Measurements from ENCODE around the gene EIF5AL1. TPM values are rescaled to one million over a fixed set of nuclear protein-coding genes. Genes with fewer than 3 reads are reported as not detected.
"Not testable (repeated sequence)": the region's sequence is repeated elsewhere in the genome, so short reads cannot be mapped to it uniquely, and the experiment has no call there.

EIF5AL1 gene
- total and polyA plus RNA-seq, 11 donors: 0.06 to 0.97 (median 0.38) TPM; not detected in 1

DNA sequence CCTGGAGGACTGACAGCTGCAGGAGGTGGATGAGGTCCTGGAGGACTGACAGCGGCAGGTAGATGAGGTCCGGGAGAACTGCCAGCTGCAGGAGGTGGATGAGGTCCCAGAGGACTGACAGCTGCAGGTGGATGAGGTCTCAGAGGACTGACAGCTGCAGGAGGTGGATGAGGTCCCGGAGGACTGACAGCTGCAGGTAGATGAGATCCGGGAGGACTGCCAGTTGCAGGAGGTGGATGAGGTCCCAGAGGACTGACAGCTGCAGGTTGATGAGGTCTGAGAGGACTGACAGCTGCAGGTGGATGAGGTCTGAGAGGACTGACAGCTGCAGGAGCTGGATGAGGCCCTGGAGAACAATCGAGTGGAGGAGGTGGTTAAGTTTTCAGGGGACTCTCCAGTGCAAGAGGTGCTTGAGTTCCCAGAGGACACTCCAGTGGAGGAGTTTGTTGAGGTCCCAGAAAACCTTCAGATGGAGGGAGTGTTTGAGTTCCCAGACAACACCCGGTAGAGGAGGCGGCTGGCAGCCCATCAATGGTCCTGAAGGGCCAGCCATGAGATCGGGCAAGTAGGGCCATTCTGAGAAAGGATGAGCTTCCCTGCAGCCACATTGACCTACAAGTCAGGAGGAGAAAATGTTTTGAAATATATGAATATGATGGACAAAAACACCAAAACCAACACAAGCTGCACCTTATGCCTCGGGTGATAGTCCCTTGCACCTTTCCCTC, 4.7 kb upstream of the EIF5AL1 start:
- H3K36me3 ChIP-seq: no peaks in the 10 kb centered on the region
- ATAC-seq (no peak), DNase-seq (no peak)
- WGBS, 4 donors: 75 to 88% (median 83%) methylated on average over 9 of the region's 9 CpGs
- H3K9me3 ChIP-seq: no peaks in the 10 kb centered on the region
- intact Hi-C loops (cut with DNase I): no loop called here
- H3K4me3 ChIP-seq: no peak overlapping the region
- no peaks in the 10 kb centered on the region for H3K27me3 ChIP-seq
- H3K27ac ChIP-seq: no peak overlapping the region
- TF ChIP-seq, protein P1, sequence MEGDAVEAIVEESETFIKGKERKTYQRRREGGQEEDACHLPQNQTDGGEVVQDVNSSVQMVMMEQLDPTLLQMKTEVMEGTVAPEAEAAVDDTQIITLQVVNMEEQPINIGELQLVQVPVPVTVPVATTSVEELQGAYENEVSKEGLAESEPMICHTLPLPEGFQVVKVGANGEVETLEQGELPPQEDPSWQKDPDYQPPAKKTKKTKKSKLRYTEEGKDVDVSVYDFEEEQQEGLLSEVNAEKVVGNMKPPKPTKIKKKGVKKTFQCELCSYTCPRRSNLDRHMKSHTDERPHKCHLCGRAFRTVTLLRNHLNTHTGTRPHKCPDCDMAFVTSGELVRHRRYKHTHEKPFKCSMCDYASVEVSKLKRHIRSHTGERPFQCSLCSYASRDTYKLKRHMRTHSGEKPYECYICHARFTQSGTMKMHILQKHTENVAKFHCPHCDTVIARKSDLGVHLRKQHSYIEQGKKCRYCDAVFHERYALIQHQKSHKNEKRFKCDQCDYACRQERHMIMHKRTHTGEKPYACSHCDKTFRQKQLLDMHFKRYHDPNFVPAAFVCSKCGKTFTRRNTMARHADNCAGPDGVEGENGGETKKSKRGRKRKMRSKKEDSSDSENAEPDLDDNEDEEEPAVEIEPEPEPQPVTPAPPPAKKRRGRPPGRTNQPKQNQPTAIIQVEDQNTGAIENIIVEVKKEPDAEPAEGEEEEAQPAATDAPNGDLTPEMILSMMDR (IDR thresholded peaks at IDR 0.05): no peak
- TF ChIP-seq POLR2A (IDR thresholded peaks at IDR 0.05): no peak
- H3K4me1 ChIP-seq: no peaks in the 10 kb centered on the region

DNA sequence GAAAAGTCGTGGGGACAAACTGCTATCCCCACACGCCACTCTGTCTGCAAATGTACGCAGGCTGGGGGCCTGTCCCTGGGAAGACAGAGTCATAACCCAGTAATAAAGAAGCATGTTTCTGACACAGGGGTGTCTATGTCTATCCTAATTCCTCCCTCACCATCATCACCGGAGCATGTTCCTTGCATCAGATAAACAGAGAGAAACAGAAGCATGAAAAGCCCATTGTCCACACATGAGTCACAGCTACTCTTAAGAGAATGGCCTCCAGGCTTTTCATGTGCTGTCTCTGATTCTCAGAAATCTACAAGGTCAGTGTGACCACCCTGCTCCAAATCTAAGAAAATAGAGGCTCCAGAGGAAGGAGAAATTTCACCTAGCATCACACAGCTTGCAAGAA, 4.1 kb upstream of the EIF5AL1 start:
- H3K27me3 ChIP-seq; intact Hi-C loops (cut with DNase I); H3K27ac ChIP-seq; H3K4me3 ChIP-seq; DNase-seq; ATAC-seq; H3K4me1 ChIP-seq; H3K36me3 ChIP-seq; H3K9me3 ChIP-seq: not testable (repeated sequence)
- WGBS, 4 donors: 85 to 87% (median 86%) methylated on average over 3 of the region's 4 CpGs

DNA sequence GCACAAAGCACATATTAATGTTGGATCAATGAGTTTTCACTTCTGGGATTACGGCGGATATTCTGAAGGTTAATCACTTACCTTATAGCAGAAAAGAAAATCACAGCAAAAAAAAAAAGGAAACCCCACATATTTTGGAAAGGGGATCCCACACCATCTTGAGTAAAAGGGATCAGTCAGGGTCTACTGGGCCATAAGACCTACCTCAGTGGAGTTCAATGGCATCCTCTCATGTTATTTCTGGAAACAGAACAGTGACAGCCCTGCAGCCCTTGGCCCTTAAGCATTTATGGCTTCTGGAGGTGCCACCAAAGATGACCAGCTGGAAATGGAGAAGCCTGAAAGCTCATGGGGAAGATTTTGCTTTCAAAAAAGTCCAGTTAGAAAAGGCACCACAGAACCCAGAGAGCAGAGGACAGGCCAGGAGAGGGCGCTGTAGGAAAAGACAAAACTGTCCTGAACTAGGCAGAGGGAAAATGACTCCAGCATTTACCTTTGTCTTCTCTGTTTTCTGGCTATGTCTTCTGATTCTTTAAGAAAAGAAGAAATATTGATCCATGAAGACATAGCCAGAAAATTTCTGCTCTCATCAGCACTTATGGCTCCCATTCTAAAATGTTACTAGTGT, 2.9 kb upstream of the EIF5AL1 start:
- 93 to 100% (median 100%) methylated on average over 2 of the region's 3 CpGs for WGBS, 4 donors
- intact Hi-C loops (cut with DNase I); DNase-seq; H3K27me3 ChIP-seq; H3K4me1 ChIP-seq; H3K9me3 ChIP-seq; H3K27ac ChIP-seq; H3K36me3 ChIP-seq; H3K4me3 ChIP-seq: not testable (repeated sequence)
- peak; percentile 43 to 78 (median 68) for ATAC-seq

DNA sequence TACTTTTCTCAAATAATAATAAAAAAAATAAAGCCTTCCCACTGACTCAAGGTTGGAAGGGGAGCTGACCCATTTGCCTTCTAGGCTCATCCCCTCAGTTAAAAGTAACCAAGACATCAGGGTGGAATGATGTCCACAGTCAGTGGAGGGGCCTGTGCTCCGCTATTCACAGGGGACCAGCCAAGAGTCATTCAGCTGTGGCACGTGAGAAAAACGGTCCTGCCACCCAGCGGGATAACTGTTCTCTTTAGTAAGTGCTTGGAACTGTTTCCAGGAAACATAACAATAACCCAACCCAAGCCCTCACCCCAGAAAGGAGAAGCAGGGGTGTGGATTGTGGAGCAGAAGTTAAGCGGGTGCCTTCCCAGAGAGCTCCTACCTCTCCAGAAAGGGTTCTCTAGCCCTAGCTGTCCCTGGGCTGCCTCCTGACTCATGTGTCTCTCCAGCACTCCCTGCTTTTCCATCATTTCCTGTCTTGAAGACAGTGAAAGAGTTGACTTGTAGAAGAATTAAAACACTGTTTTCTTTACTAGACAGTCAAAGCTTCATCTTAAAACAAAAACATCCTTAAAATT, 2.3 kb upstream of the EIF5AL1 start:
- H3K9me3 ChIP-seq; H3K27me3 ChIP-seq; H3K4me1 ChIP-seq; intact Hi-C loops (cut with DNase I); DNase-seq; H3K36me3 ChIP-seq; H3K27ac ChIP-seq; H3K4me3 ChIP-seq: not testable (repeated sequence)
- WGBS, 4 donors: 30 to 31% methylated on average over 4 of the region's 5 CpGs; no CpG with 5 or more reads in 2 of the 4 donors
- ATAC-seq: peak; percentile 38 to 71 (median 56)

DNA sequence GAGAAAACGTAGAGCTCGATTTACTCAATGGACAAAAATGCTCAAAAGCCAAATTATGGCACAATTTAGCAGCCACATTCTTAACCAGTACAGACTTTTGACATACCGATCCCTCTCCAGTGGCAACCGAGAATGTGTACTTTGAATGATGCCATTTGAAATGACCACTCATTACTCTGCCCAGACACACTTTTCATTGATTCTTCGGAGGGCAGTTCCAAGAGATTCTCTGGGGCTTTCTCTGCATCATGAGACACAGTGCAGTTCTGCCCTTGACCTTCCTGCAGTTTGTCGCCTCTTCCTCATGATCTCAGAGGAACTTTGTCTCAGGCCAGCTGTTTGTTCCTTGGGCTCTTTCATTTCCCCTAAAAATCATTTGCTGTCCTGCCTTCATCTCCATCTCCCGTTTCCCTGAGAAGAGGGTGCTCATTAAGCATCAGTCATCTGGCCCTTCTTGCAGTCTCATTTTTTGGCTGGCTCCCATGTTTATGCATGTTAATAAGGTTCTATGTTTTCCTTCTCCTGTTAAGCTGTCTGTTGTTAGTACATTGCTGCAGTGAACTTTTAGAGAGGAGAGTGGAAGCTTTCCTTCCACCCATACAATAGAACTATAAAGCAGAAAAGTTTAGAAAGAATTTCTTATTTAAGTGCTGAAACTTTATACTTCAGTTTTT, 4.3 kb downstream of the EIF5AL1 start:
- ATAC-seq; H3K4me1 ChIP-seq; DNase-seq; H3K4me3 ChIP-seq; H3K27me3 ChIP-seq; H3K9me3 ChIP-seq; intact Hi-C loops (cut with DNase I); H3K36me3 ChIP-seq; H3K27ac ChIP-seq: not testable (repeated sequence)
- WGBS, 4 donors: 49 to 71% (median 65%) methylated on average over 3 to 6 of the region's 7 CpGs

DNA sequence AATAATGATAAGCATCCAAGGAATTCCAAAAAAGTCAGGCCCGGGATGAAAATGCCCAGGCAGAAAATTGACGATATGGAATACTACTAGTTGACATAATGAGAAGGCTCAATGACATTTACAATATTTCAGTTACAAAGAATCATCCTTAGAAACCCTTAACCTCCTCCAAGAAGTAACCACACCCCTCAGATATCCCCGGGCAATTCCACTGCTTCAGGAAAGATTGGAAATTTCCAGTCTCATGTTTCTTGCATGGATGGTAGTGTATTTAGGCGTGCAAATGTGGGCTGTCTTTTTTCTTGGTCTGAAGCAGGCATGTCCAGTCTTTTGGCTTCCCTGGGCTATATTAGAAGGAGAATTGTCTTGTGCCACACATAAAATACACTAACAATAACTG, 5.2 kb downstream of the EIF5AL1 start:
- ATAC-seq; H3K4me1 ChIP-seq; H3K36me3 ChIP-seq; H3K27ac ChIP-seq; intact Hi-C loops (cut with DNase I); H3K4me3 ChIP-seq; DNase-seq; H3K27me3 ChIP-seq; H3K9me3 ChIP-seq: not testable (repeated sequence)
- WGBS, 4 donors: 46 to 72% (median 55%) methylated on average over 2 to 3 of the region's 4 CpGs

DNA sequence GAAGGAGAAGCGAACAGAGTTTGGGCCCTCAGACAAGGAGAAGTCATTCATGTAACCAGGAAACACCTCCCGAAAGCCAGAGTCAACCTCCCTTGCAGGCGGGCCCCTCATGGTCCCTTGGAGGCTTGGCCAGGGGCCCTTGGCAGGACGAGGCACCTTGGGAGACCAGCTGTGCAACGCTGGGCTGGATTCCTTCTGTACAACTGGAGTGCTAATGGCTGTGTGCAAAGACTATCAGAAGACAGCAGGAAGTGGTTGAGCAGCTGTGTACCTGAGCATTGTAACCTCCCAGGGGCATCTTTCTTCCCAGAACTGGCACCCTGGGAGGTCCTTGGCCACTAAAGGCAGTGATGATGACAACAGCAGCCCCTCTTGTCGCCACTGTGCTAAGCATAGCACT, 9.4 kb downstream of the EIF5AL1 start:
- H3K27ac ChIP-seq; H3K9me3 ChIP-seq; H3K27me3 ChIP-seq; H3K4me3 ChIP-seq; ATAC-seq; intact Hi-C loops (cut with DNase I); DNase-seq; H3K4me1 ChIP-seq; H3K36me3 ChIP-seq: not testable (repeated sequence)
- 77 to 84% (median 80%) methylated on average over 5 to 6 of the region's 6 CpGs for WGBS, 4 donors

DNA sequence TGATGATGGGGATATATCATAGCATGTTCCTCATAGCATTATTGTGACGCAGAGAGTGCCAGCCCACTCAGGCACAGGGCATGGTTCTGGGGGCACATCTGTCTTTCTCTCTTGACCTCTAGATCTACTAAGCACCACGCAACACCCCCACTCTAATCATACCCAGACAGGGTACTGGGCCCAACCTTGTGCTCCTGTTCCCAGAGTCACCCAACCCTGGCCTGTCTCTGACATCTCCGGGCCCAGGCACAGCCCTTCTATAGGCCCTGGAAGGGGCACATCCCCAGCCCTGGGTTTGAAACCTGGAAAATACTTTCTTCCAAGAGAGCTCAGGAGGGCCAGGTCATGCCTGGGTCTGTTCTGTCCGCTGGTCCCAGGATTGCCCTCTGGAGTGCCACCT, 10.1 kb downstream of the EIF5AL1 start:
- peak in 2 of 4 donors; percentile 14 to 16 for ATAC-seq
- intact Hi-C loops (cut with DNase I); DNase-seq; H3K27me3 ChIP-seq; H3K4me1 ChIP-seq; H3K27ac ChIP-seq; H3K9me3 ChIP-seq; H3K4me3 ChIP-seq; H3K36me3 ChIP-seq: not testable (repeated sequence)
- WGBS, 4 donors: 81 to 99% (median 92%) methylated on average over 2 to 3 of the region's 4 CpGs

DNA sequence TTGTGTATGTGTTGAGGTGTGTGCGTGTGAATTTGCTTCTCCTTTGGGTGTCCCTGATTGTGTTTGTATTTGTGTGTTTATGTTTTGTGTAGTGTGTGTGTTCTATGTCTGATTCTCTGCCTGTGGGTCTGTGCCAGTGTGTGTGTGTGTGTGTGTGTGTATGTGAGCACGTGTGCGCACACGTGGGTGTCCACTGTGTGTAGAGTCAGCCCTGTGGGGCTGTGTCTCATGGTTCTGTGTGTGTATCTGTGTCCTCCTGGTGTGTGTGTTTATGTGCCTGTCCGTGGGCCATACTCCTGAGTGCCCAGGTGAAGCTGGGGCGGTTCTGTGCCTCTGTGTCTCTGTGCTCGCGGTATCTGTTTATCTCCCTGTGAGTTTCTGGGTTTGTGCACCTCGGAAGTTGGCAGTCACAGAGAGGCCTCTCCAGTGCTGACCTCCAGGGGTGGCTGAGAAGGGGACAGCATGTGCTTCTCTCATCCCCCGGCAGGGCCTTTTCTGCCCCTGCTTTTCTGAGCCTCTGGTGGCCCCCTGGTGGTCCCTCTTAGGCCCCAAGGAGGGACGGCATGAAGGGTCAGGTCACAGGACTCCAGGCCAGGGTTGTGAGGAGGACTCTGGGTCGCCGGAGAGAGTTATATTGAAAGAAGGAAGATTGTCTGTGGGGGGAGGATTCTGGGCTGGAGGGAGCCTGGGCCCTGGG, 11.0 kb downstream of the EIF5AL1 start:
- DNase-seq; H3K9me3 ChIP-seq; H3K4me3 ChIP-seq; intact Hi-C loops (cut with DNase I); H3K27me3 ChIP-seq; H3K36me3 ChIP-seq; H3K4me1 ChIP-seq; H3K27ac ChIP-seq; ATAC-seq: not testable (repeated sequence)
- 75 to 91% (median 84%) methylated on average over 3 to 10 of the region's 13 CpGs for WGBS, 4 donors
